K562 (cell line): ENCODE results near the gene BCL2L12. TPM values are rescaled to one million over a fixed set of nuclear protein-coding genes. Genes with fewer than 3 reads are reported as not detected.

Experiments
- CREB1 ChIP-seq, 2 experiments: sonication (generic) in 1 of 2; formaldehyde crosslinking in 1 of 2; IDR thresholded peaks; 2 replicates each; pipeline versions ENCODE4 v1.6.1 to v1.8.0; 2012 to 2022; ENCODE audit warnings: inconsistent platforms in 1 of 2, mild to moderate bottlenecking in 1 of 2, missing genetic modification reagents in 1 of 2, moderate library complexity in 1 of 2
- ELF1 ChIP-seq: fragments of 200-800 bp; sonication (Bioruptor generic); IDR thresholded peaks from 2 replicates; pipeline ENCODE4 v1.6.1; 2016; ENCODE audit warnings: missing genetic modification characterization, missing compliant biosample characterization
- HIVEP1 ChIP-seq: fragments of 250-450 bp; sonication (Bioruptor Pico); IDR thresholded peaks from 2 replicates; pipeline ENCODE4 v1.4.0; 2020; ENCODE audit warnings: mild to moderate bottlenecking
- HNRNPK ChIP-seq: fragments of 200-400 bp; formaldehyde crosslinking; IDR thresholded peaks from one replicate; pipeline ENCODE4 v1.6.1; 2018; ENCODE audit warnings: mild to moderate bottlenecking, low read depth, low read length; ENCODE audit not compliant: poor library complexity, severe bottlenecking
- SIN3B ChIP-seq: fragments of 450-650 bp; IDR thresholded peaks from 2 replicates; pipeline ENCODE4 v1.6.1; 2017; ENCODE audit warnings: low read depth, mild to moderate bottlenecking, moderate library complexity
- ZNF174 ChIP-seq: fragments of 250-450 bp; sonication (Bioruptor Pico); IDR thresholded peaks from 2 replicates; pipeline ENCODE4 v1.4.0; 2020; ENCODE audit warnings: mild to moderate bottlenecking
- polyA plus RNA-seq, 8 experiments: library from polyadenylated mRNA; depleted of rRNA in 4 of 8; stranded (reverse) in 5 of 8; unstranded in 3 of 8; fragments of >200 nt; fragmentation: Nextera tagmentation in 2 of 8; fragmentation: Illumina TruSeq in 1 of 8; extraction: Ambion mirVana in 2 of 8; extraction: Trizol in 1 of 8; gene quantifications; 2 replicates each; pipeline versions ENCODE4 v1.2.1 to v1.2.3, GENCODE V29; 2011 to 2014; ENCODE audit warnings: inconsistent platforms in 1 of 8, missing spikeins in 1 of 8
- total RNA-seq, 7 experiments: library from RNA; depleted of rRNA in 6 of 7; stranded (reverse); fragments of >200 nt in 6 of 7; fragmentation: Illumina TruSeq in 2 of 7; extraction: Trizol in 2 of 7; gene quantifications; 2 replicates each; pipeline versions ENCODE4 v1.2.1 to v1.2.3, GENCODE V29; 2011 to 2021; ENCODE audit warnings: low replicate concordance in 1 of 7
- TF ChIP-seq, protein P1 (sequence below): fragments of 450-650 bp; IDR thresholded peaks from 2 replicates; pipeline ENCODE4 v1.7.0; 2016; ENCODE audit warnings: borderline replicate concordance
- TF ChIP-seq, protein P2 (sequence below): conservative IDR thresholded peaks from 2 replicates; pipeline ENCODE4 v1.6.1; 2011; ENCODE audit warnings: low read depth, mild to moderate bottlenecking, low read length; ENCODE audit not compliant: control insufficient read depth
- TF ChIP-seq, protein P3 (sequence below): fragments of 450-650 bp; IDR thresholded peaks from 2 replicates; pipeline ENCODE4 v1.6.1; 2014; ENCODE audit warnings: low read depth, mild to moderate bottlenecking, moderate library complexity, borderline replicate concordance
- TF ChIP-seq, protein P4 (sequence below), 2 experiments: fragments of 450-650 bp; formaldehyde crosslinking in 1 of 2; IDR thresholded peaks; 2 replicates each; pipeline versions ENCODE4 v1.4.0 to v1.6.1; 2014 to 2020; ENCODE audit warnings: mild to moderate bottlenecking in 2 of 2, borderline replicate concordance in 1 of 2, low read depth in 1 of 2
- TF ChIP-seq, protein P5 (sequence below), 2 experiments: fragments of 450-650 bp in 1 of 2; sonication (generic) in 1 of 2; formaldehyde crosslinking; conservative IDR thresholded peaks; 2 replicates each; pipeline versions ENCODE4 v1.4.0 to v1.8.1; 2020 to 2022; ENCODE audit warnings: mild to moderate bottlenecking in 1 of 2, missing genetic modification reagents in 1 of 2

Gene BCL2L12
- total and polyA plus RNA-seq, 9 of the 15 experiments (the other 6 are each of a cell fraction or from before 2014, with no cell fraction given): 7.4 to 263 (median 81.2) TPM

DNA sequence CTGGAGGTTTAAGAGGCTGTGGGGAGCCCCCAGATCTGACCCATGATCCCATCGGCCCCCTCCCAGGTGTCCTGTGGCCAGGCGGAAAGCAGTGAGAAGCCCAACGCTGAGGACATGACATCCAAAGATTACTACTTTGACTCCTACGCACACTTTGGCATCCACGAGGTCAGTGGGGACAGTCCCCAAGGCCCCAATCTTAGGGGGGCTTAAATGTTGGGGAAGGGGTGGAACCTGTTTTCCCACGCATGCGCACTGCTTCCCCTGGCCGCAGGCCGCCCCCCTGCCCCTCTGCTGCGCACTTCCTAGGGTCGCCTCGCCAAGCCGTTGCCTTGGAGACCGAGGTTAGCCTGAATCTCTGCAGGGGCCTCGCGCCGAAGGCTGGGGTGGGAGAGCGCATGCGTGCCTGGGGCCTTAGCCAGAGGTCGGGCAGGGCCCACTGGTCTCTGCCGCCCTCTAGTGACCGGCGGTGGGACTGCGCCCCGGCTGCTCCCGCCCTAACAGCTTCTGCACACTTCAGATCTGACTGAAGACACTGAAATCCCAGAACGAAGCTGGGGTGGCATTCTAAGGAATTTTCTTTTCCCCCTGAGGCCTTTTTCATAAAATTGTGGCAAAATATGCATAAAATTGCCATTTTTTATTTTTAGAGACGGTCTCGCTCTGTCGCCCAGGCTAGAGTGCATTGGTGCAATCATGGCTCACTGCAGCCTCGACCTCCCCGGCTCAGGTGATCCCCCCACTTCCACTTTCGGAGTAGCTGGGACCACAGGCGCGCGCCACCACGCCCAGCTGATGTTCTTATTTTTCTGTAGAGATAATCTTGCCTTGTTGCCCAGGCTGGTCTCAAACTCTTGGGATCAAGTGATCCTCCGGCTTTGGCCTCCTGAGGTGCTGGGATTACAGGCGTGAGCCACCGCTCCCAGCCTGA lies 15.0 kb downstream of the BCL2L12 start (continued):
- TF ChIP-seq, protein P1, sequence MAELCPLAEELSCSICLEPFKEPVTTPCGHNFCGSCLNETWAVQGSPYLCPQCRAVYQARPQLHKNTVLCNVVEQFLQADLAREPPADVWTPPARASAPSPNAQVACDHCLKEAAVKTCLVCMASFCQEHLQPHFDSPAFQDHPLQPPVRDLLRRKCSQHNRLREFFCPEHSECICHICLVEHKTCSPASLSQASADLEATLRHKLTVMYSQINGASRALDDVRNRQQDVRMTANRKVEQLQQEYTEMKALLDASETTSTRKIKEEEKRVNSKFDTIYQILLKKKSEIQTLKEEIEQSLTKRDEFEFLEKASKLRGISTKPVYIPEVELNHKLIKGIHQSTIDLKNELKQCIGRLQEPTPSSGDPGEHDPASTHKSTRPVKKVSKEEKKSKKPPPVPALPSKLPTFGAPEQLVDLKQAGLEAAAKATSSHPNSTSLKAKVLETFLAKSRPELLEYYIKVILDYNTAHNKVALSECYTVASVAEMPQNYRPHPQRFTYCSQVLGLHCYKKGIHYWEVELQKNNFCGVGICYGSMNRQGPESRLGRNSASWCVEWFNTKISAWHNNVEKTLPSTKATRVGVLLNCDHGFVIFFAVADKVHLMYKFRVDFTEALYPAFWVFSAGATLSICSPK: no peak
- TF ChIP-seq, protein P2, sequence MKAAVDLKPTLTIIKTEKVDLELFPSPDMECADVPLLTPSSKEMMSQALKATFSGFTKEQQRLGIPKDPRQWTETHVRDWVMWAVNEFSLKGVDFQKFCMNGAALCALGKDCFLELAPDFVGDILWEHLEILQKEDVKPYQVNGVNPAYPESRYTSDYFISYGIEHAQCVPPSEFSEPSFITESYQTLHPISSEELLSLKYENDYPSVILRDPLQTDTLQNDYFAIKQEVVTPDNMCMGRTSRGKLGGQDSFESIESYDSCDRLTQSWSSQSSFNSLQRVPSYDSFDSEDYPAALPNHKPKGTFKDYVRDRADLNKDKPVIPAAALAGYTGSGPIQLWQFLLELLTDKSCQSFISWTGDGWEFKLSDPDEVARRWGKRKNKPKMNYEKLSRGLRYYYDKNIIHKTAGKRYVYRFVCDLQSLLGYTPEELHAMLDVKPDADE: no peak
- no peak for TF ChIP-seq ZNF174 (CRISPR knock-in tag)
- TF ChIP-seq, protein P3, sequence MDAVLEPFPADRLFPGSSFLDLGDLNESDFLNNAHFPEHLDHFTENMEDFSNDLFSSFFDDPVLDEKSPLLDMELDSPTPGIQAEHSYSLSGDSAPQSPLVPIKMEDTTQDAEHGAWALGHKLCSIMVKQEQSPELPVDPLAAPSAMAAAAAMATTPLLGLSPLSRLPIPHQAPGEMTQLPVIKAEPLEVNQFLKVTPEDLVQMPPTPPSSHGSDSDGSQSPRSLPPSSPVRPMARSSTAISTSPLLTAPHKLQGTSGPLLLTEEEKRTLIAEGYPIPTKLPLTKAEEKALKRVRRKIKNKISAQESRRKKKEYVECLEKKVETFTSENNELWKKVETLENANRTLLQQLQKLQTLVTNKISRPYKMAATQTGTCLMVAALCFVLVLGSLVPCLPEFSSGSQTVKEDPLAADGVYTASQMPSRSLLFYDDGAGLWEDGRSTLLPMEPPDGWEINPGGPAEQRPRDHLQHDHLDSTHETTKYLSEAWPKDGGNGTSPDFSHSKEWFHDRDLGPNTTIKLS: 0 out of 2 replicates have a peak, but pooled peaks have one; percentile 7
- TF ChIP-seq, protein P4, sequence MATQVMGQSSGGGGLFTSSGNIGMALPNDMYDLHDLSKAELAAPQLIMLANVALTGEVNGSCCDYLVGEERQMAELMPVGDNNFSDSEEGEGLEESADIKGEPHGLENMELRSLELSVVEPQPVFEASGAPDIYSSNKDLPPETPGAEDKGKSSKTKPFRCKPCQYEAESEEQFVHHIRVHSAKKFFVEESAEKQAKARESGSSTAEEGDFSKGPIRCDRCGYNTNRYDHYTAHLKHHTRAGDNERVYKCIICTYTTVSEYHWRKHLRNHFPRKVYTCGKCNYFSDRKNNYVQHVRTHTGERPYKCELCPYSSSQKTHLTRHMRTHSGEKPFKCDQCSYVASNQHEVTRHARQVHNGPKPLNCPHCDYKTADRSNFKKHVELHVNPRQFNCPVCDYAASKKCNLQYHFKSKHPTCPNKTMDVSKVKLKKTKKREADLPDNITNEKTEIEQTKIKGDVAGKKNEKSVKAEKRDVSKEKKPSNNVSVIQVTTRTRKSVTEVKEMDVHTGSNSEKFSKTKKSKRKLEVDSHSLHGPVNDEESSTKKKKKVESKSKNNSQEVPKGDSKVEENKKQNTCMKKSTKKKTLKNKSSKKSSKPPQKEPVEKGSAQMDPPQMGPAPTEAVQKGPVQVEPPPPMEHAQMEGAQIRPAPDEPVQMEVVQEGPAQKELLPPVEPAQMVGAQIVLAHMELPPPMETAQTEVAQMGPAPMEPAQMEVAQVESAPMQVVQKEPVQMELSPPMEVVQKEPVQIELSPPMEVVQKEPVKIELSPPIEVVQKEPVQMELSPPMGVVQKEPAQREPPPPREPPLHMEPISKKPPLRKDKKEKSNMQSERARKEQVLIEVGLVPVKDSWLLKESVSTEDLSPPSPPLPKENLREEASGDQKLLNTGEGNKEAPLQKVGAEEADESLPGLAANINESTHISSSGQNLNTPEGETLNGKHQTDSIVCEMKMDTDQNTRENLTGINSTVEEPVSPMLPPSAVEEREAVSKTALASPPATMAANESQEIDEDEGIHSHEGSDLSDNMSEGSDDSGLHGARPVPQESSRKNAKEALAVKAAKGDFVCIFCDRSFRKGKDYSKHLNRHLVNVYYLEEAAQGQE (IDR thresholded peaks at IDR 0.05; ENCODE audit: borderline replicate concordance): peak; percentile 43; the same call in 1 of the 2 replicates
- TF ChIP-seq, protein P4 (CRISPR knock-in tag; IDR thresholded peaks at IDR 0.05; ENCODE audit: low read depth): 0 out of 2 replicates have a peak, but pooled peaks have one; percentile 18
- TF ChIP-seq ELF1 (tag): no peak
- no peak for TF ChIP-seq HIVEP1 (CRISPR knock-in tag)
- TF ChIP-seq CREB1 (IDR thresholded peaks at IDR 0.05): no peak
- TF ChIP-seq CREB1 (CRISPR knock-in tag; IDR thresholded peaks at IDR 0.05): no peak
- TF ChIP-seq, protein P5, sequence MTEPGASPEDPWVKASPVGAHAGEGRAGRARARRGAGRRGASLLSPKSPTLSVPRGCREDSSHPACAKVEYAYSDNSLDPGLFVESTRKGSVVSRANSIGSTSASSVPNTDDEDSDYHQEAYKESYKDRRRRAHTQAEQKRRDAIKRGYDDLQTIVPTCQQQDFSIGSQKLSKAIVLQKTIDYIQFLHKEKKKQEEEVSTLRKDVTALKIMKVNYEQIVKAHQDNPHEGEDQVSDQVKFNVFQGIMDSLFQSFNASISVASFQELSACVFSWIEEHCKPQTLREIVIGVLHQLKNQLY (CRISPR knock-in tag; conservative IDR thresholded peaks at IDR 0.05): no peak
- TF ChIP-seq SIN3B: no peak
- TF ChIP-seq HNRNPK: no peak
